Fibroblast of lung (primary cell): Measurements from ENCODE around the gene RSPH3. TPM values are rescaled to one million over a fixed set of nuclear protein-coding genes. Genes with fewer than 3 reads are reported as not detected.

Experiments
- DNase-seq, 2 donors: peaks; one replicate each; pipeline versions ENCODE4 v3.0.0 to v3.0.0-alpha.2; 2010; ENCODE audit warnings: low read depth in 2 of 2
- H2AFZ ChIP-seq: 2 replicates; pipeline ENCODE4 v1.5.1; 2012; ENCODE audit warnings: low read length, control low read depth, inconsistent platforms
- H3K27ac ChIP-seq: 2 replicates; pipeline ENCODE4 v1.5.1; 2011; ENCODE audit warnings: low read length, control low read depth; ENCODE audit not compliant: insufficient read depth
- H3K27me3 ChIP-seq: 2 replicates; pipeline ENCODE4 v1.5.1; 2011; ENCODE audit warnings: mild to moderate bottlenecking, low read length; ENCODE audit not compliant: control insufficient read depth, insufficient read depth
- H3K36me3 ChIP-seq: 2 replicates; pipeline ENCODE4 v1.5.1; 2011; ENCODE audit warnings: low read length; ENCODE audit not compliant: control insufficient read depth, insufficient read depth
- H3K4me1 ChIP-seq: 2 replicates; pipeline ENCODE4 v1.5.1; 2011; ENCODE audit warnings: low read length; ENCODE audit not compliant: control insufficient read depth, insufficient read depth; ENCODE audit errors: extremely low read depth
- H3K4me2 ChIP-seq: 2 replicates; pipeline ENCODE4 v1.5.1; 2011; ENCODE audit warnings: low read length, control low read depth; ENCODE audit not compliant: insufficient read depth; ENCODE audit errors: extremely low read depth
- H3K4me3 ChIP-seq, 4 experiments: fragments of 200-600 bp in 1 of 4; sonication (generic) in 1 of 4; replicated peaks in 1 of 4; 2 replicates each; pipeline ENCODE4 v1.5.1; 2011 to 2016; ENCODE audit warnings: low read length in 4 of 4, low read depth in 3 of 4, mild to moderate bottlenecking in 3 of 4, control low read depth in 2 of 4, inconsistent platforms in 1 of 4, mixed read lengths in 1 of 4; ENCODE audit not compliant: insufficient read depth in 1 of 4; ENCODE audit errors: control extremely low read depth in 1 of 4
- H3K79me2 ChIP-seq: 2 replicates; pipeline ENCODE4 v1.5.1; 2012; ENCODE audit warnings: mild to moderate bottlenecking, low read length, inconsistent platforms; ENCODE audit not compliant: control insufficient read depth, insufficient read depth
- H3K9ac ChIP-seq: 2 replicates; pipeline ENCODE4 v1.5.1; 2011; ENCODE audit warnings: mild to moderate bottlenecking, low read length, control low read depth; ENCODE audit not compliant: insufficient read depth
- H3K9me3 ChIP-seq: 2 replicates; pipeline ENCODE4 v1.5.1; 2012; ENCODE audit warnings: low read depth, low read length; ENCODE audit not compliant: control insufficient read depth, insufficient read depth
- H4K20me1 ChIP-seq: 2 replicates; pipeline ENCODE4 v1.5.1; 2011; ENCODE audit warnings: low read length; ENCODE audit not compliant: control insufficient read depth, insufficient read depth; ENCODE audit errors: extremely low read depth
- EZH2 ChIP-seq: IDR thresholded peaks from 2 replicates; pipeline ENCODE4 v1.5.1; 2012; ENCODE audit warnings: low read length, control low read depth, mild to moderate bottlenecking; ENCODE audit errors: missing control alignments
- polyA minus RNA-seq: library from RNA; depleted of rRNA, polyadenylated mRNA; stranded (reverse); fragments of >200 nt; gene quantifications from 2 replicates; pipeline ENCODE4 v1.2.3, GENCODE V29; 2011; ENCODE audit warnings: low replicate concordance
- polyA plus RNA-seq, 2 donors: library from polyadenylated mRNA; depleted of rRNA in 1 of 2; stranded (reverse) in 1 of 2; unstranded in 1 of 2; fragments of >200 nt; gene quantifications; 2 replicates each; pipeline ENCODE4 v1.2.1, GENCODE V29; 2011 to 2012; ENCODE audit warnings: missing spikeins in 1 of 2
- total RNA-seq: library from RNA; depleted of rRNA; stranded (reverse); fragments of >200 nt; gene quantifications from 2 replicates; pipeline ENCODE4 v1.2.1, GENCODE V29; 2014
- TF ChIP-seq, protein P1 (sequence below), 2 donors: IDR thresholded peaks in 1 of 2; conservative IDR thresholded peaks in 1 of 2; 1 replicate in 1 of 2; 2 replicates in 1 of 2; pipeline ENCODE4 v1.5.1; 2011 to 2012; ENCODE audit warnings: low read length in 2 of 2, control low read depth in 1 of 2, inconsistent platforms in 1 of 2, low read depth in 1 of 2, mild to moderate bottlenecking in 1 of 2

The RSPH3 gene, protein sequence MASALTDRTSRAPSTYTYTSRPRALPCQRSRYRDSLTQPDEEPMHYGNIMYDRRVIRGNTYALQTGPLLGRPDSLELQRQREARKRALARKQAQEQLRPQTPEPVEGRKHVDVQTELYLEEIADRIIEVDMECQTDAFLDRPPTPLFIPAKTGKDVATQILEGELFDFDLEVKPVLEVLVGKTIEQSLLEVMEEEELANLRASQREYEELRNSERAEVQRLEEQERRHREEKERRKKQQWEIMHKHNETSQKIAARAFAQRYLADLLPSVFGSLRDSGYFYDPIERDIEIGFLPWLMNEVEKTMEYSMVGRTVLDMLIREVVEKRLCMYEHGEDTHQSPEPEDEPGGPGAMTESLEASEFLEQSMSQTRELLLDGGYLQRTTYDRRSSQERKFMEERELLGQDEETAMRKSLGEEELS
- 3.6 and 5.9 TPM in 2 replicates for total RNA-seq
- 1.4 and 2.3 TPM in 2 replicates for polyA plus RNA-seq
- 2.5 and 5.0 TPM in 2 replicates for polyA plus RNA-seq (2012)
- 1.5 and 1.9 TPM in 2 replicates for polyA minus RNA-seq

DNA sequence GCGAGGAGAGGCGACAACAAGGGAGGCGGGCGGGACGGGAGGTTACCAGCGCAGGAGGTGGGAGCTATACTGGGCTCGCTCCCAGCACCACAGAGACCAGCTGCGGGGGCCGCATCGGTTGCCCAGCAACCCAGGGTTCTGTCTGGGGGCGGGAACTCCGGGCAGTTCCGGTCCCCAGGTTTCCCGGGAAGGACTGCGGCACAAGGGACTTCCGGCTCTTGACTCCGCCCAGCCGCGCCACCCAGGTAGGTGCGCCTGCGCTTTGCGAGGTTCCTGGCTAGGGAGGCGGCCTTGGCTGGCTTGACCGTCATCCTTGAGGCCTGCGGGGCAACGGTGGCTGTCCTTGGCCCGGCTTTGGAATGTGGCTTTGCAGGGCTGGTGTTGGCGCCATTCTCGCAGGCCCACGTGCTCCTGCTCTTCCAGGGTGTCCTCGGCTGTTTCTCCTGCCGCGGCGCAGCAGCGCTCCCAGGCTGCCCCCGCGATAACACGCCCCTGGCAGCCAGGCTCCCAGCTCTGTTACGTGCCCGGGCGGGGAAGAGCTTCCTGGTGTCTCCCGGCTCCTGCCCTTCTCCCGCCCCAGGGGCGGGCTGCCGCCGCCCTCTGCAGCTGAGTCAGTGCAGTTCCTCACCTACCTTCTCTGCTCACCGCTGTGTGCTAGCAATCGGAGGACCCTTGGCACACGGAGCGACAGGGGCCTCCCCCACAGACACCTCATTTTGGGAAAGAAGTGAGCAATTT is at the start of gene RSPH3:
Gene RSPH3, minus strand, starts transcription at position 537 of the 738 bp plus-strand sequence. CDS start 652 bp downstream, outside the sequence.
- Histone ChIP-seq H2AFZ (peak within 1 kb of the TSS; percentile 97), H3K27ac (peak within 1 kb of the TSS; percentile 74), H3K79me2 (no peaks in the 10 kb centered on the region), H3K4me1 (peaks cover 7% of the 10 kb centered on the region), H3K36me3 (no peaks in the 10 kb centered on the region), H3K27me3 (no peaks in the 10 kb centered on the region), H3K9me3 (no peaks in the 10 kb centered on the region), H3K4me2 (peak within 1 kb of the TSS; percentile 98), H3K9ac (peak within 1 kb of the TSS; percentile 70), H4K20me1 (no peaks in the 10 kb centered on the region), H3K4me3 (peak within 1 kb of the TSS; percentile 75 to 86 (median 85))
- DNase-seq = peak; percentile 88 to 94
- TF ChIP-seq, protein P1, sequence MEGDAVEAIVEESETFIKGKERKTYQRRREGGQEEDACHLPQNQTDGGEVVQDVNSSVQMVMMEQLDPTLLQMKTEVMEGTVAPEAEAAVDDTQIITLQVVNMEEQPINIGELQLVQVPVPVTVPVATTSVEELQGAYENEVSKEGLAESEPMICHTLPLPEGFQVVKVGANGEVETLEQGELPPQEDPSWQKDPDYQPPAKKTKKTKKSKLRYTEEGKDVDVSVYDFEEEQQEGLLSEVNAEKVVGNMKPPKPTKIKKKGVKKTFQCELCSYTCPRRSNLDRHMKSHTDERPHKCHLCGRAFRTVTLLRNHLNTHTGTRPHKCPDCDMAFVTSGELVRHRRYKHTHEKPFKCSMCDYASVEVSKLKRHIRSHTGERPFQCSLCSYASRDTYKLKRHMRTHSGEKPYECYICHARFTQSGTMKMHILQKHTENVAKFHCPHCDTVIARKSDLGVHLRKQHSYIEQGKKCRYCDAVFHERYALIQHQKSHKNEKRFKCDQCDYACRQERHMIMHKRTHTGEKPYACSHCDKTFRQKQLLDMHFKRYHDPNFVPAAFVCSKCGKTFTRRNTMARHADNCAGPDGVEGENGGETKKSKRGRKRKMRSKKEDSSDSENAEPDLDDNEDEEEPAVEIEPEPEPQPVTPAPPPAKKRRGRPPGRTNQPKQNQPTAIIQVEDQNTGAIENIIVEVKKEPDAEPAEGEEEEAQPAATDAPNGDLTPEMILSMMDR (conservative IDR thresholded peaks at IDR 0.05 in 1 of 2, IDR thresholded peaks at IDR 0.05 in 1 of 2; ENCODE audit: low read depth in 1 of 2, low read length in 2 of 2) = peak in 1 of 2 donors; percentile 11
- no peak for TF ChIP-seq EZH2

DNA sequence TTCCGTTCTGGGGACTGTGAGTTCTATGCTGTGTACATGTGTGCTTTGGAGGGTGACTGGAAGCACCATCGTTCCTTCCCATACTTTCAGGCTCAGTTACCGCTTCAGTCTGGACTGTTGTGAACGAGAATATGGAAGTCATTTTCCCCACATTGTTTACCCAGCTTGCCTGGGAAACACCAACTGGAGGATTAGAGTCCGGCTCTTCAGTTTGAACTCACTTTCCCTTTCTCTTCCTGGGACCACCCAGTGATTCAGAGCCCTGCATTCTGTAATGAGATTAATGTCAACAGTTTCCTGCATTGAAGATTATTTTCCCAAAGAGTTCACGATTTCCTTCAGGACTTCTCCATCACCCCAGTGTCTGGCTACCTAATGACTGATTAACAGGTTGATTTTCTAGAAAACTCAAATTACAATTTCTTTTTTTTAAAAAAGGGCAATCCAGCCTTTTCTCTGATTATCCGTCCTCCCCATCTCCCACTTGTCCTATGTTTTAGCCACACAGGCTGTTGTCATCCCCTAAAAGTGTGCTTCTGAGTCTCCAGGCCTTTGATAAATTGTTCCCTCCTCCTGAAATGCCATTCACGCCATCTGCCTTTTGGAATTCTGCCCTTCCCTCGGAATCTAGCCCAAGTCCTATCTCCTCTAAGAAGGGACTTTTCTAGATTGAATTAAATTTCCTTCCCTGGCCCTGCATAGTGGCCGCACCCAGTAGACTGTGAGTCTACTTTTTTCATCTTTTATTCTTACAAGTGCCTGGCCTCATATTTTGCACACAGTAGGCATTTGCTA is 48.1 kb upstream of the RSPH3 start:
- no peak overlapping the region for H3K4me2 ChIP-seq
- H3K9ac ChIP-seq = no peak overlapping the region
- no peaks in the 10 kb centered on the region for H3K36me3 ChIP-seq
- no peak overlapping the region for H3K27ac ChIP-seq
- H3K4me3 ChIP-seq = no peak overlapping the region
- TF ChIP-seq, protein P1 (conservative IDR thresholded peaks at IDR 0.05 in 1 of 2, IDR thresholded peaks at IDR 0.05 in 1 of 2; ENCODE audit: low read depth in 1 of 2, low read length in 2 of 2) = no peak
- TF ChIP-seq EZH2 = no peak
- H2AFZ ChIP-seq = no peak overlapping the region
- H4K20me1 ChIP-seq = no peaks in the 10 kb centered on the region
- no peaks in the 10 kb centered on the region for H3K4me1 ChIP-seq
- H3K79me2 ChIP-seq = no peaks in the 10 kb centered on the region
- no peak for DNase-seq
- peaks cover 9% of the 10 kb centered on the region for H3K27me3 ChIP-seq
- H3K9me3 ChIP-seq = no peaks in the 10 kb centered on the region
